Ovary (tissue), 3 donors: ENCODE data around the gene PYGO2.

ENCODE experiments used
- CTCF ChIP-seq, 3 donors: fragments of 450-650 bp in 2 of 3; fragments of 200-600 bp in 1 of 3; IDR thresholded peaks; one replicate each; pipeline versions ENCODE4 v1.5.1 to v1.8.0; 2016 to 2022; ENCODE audit warnings: antibody characterized with exemption in 3 of 3, mild to moderate bottlenecking in 1 of 3
- EP300 ChIP-seq: sonication (generic); formaldehyde crosslinking; IDR thresholded peaks from one replicate; pipeline ENCODE4 v1.6.1; 2017; ENCODE audit warnings: antibody characterized with exemption
- POLR2A ChIP-seq: fragments of 450-650 bp; IDR thresholded peaks from one replicate; pipeline ENCODE4 v1.6.1; 2017; ENCODE audit warnings: antibody characterized with exemption, mild to moderate bottlenecking, moderate library complexity
- donor health status: DM: no; HTN: no; CAD: no.

GRCh38 chr1:154954541-154954940 is 7.0 kb downstream of the PYGO2 start:
- no peak for TF ChIP-seq CTCF (IDR thresholded peaks at IDR 0.05)
- no peak for TF ChIP-seq POLR2A
- TF ChIP-seq EP300: no peak
